ENCODE results near the gene GNAS.
"Not testable (repeated sequence)": the region's sequence is repeated elsewhere in the genome, so short reads cannot be mapped to it uniquely, and the experiment has no call there.

Gene GNAS

DNA sequence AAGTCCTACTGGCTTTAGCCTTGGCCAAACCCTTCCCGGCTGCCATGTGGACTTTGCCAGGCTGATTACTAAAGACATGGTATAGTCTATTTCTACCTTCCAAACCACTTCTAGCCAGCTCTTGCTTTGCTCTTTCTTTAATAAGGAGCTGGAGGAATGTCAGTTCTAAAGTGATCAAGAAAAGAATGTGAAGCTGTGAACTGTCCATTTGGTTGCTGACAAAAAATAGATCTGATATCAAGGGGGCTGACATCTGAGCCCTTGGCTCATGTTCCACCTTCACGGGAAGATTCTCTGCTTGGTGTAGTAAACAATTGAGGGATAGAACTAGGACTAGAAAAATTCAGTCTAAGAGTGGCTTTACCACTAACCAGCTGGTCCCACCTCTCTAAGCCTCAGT lies 24.4 kb upstream of the GNAS start:
- Histone ChIP-seq H3K79me2 (ENCODE audit: insufficient read depth, low read depth) (no peaks in the 10 kb centered on the region), H3K36me3 (ENCODE audit: insufficient read depth) (no peaks in the 10 kb centered on the region), H3K4me2 (no peak overlapping the region), H2AFZ (ENCODE audit: low read depth) (no peak overlapping the region), H3K9ac (no peak overlapping the region), H3K27me3 (ENCODE audit: insufficient read depth, low read depth) (no peaks in the 10 kb centered on the region), H4K20me1 (ENCODE audit: insufficient read depth) (no peaks in the 10 kb centered on the region), H3K27ac (no peak overlapping the region), H3K4me3 (IDR thresholded peaks at IDR 0.05; ENCODE audit: insufficient read depth, low read depth, low read length) (no peak overlapping the region), H3K4me1 (ENCODE audit: low read depth, poor library complexity, severe bottlenecking) (peaks cover 22% of the 10 kb centered on the region)
- TF ChIP-seq, protein P1, sequence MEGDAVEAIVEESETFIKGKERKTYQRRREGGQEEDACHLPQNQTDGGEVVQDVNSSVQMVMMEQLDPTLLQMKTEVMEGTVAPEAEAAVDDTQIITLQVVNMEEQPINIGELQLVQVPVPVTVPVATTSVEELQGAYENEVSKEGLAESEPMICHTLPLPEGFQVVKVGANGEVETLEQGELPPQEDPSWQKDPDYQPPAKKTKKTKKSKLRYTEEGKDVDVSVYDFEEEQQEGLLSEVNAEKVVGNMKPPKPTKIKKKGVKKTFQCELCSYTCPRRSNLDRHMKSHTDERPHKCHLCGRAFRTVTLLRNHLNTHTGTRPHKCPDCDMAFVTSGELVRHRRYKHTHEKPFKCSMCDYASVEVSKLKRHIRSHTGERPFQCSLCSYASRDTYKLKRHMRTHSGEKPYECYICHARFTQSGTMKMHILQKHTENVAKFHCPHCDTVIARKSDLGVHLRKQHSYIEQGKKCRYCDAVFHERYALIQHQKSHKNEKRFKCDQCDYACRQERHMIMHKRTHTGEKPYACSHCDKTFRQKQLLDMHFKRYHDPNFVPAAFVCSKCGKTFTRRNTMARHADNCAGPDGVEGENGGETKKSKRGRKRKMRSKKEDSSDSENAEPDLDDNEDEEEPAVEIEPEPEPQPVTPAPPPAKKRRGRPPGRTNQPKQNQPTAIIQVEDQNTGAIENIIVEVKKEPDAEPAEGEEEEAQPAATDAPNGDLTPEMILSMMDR (conservative IDR thresholded peaks at IDR 0.05; ENCODE audit: low read depth, low read length), result no peak

DNA sequence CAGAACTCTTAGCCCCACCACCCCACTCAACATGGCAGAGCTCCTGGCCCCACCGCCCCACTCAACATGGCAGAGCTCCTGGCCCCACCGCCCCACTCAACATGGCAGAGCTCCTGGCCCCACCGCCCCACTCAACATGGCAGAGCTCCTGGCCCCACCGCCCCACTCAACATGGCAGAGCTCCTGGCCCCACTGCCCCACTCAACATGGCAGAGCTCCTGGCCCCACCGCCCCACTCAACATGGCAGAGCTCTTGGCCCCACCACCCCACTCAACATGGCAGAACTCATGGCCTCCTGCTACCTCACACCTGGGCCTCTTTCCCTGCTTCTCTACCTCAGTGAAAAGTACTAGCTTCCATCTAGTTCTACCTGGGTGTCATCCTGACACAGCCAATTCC lies 23.7 kb upstream of the GNAS start:
- not testable (repeated sequence) for H4K20me1 ChIP-seq (ENCODE audit: insufficient read depth); H3K4me3 ChIP-seq (IDR thresholded peaks at IDR 0.05; ENCODE audit: insufficient read depth, low read depth, low read length); H2AFZ ChIP-seq (ENCODE audit: low read depth); H3K27ac ChIP-seq; H3K79me2 ChIP-seq (ENCODE audit: insufficient read depth, low read depth); H3K9ac ChIP-seq; H3K36me3 ChIP-seq (ENCODE audit: insufficient read depth); H3K27me3 ChIP-seq (ENCODE audit: insufficient read depth, low read depth); H3K4me2 ChIP-seq
- peaks cover 24% of the 10 kb centered on the region for H3K4me1 ChIP-seq (ENCODE audit: low read depth, poor library complexity, severe bottlenecking)

DNA sequence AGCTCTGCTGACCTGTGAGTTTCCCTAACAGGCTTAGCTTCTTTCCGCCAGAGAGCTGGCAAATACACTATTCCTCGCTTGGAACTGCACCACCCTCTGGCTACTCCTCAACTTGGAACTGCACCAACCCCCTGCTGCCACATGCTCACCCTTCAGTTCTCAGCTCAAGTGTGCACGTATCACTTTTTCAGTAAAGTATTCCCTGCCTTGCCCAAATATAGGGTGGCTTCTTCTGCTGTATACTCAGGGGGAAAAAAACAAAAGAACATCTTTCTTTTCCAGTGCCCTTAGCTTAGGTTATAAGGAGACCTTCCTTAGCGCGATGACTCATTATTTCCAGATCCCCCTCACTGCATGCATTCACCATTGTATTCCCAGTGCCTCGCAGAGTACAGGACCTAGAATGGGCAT lies 23.0 kb upstream of the GNAS start:
- Histone ChIP-seq H3K79me2 (ENCODE audit: insufficient read depth, low read depth) (no peaks in the 10 kb centered on the region), H3K9ac (no peak overlapping the region), H3K4me3 (IDR thresholded peaks at IDR 0.05; ENCODE audit: insufficient read depth, low read depth, low read length) (no peak overlapping the region), H2AFZ (ENCODE audit: low read depth) (no peak overlapping the region), H4K20me1 (ENCODE audit: insufficient read depth) (no peaks in the 10 kb centered on the region), H3K27ac (no peak overlapping the region), H3K4me1 (ENCODE audit: low read depth, poor library complexity, severe bottlenecking) (peaks cover 24% of the 10 kb centered on the region), H3K36me3 (ENCODE audit: insufficient read depth) (no peaks in the 10 kb centered on the region), H3K27me3 (ENCODE audit: insufficient read depth, low read depth) (no peaks in the 10 kb centered on the region), H3K4me2 (no peak overlapping the region)
- TF ChIP-seq, protein P1 (conservative IDR thresholded peaks at IDR 0.05; ENCODE audit: low read depth, low read length), result no peak

DNA sequence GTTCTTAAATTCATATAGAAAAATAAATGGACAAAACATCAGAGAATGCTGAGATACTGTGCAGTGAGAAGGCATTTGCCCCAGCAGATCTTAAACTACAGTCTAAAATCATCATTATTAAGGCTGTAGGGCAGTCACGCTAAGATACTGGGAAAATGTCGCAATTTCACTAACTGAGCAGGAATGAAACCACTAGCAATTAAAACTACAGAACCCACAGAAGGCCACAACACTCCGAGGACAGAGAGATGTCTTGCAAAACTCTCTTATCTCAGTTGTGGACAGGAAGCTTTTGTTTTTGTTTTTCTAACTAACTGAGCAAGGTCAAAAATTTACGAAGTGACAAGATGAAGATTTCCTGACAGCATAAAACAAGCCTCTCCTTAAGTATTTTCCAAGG lies 20.1 kb upstream of the GNAS start:
- TF ChIP-seq, protein P1 (conservative IDR thresholded peaks at IDR 0.05; ENCODE audit: low read depth, low read length), result no peak

DNA sequence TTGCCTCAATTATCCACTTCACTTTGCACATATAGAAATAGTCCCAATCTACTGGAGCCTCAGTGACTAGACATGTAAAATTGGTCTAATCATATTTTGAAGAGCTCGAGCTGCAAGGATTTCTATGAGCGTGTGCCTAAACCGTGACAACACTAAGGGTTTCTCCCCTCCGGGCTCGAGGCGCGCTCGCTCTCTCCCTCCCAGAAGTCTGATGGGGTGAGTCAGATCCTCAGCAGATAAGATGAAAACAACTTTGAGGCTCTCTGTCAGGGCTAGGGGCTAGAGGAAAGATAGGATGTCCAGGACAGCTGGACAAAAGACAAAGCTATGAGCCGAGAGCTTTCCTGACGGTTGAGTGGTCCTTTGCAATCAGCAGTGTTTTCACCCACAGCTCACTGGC lies 18.6 kb upstream of the GNAS start:
- no peak overlapping the region for H3K4me2 ChIP-seq
- H3K79me2 ChIP-seq (ENCODE audit: insufficient read depth, low read depth), result no peaks in the 10 kb centered on the region
- H3K4me3 ChIP-seq (IDR thresholded peaks at IDR 0.05; ENCODE audit: insufficient read depth, low read depth, low read length), result no peak overlapping the region
- H3K4me1 ChIP-seq (ENCODE audit: low read depth, poor library complexity, severe bottlenecking), result peaks cover 24% of the 10 kb centered on the region
- no peaks in the 10 kb centered on the region for H4K20me1 ChIP-seq (ENCODE audit: insufficient read depth)
- no peak overlapping the region for H3K9ac ChIP-seq
- no peak overlapping the region for H3K27ac ChIP-seq
- H2AFZ ChIP-seq (ENCODE audit: low read depth), result no peak overlapping the region
- no peaks in the 10 kb centered on the region for H3K27me3 ChIP-seq (ENCODE audit: insufficient read depth, low read depth)
- TF ChIP-seq, protein P1 (conservative IDR thresholded peaks at IDR 0.05; ENCODE audit: low read depth, low read length), result no peak
- H3K36me3 ChIP-seq (ENCODE audit: insufficient read depth), result no peaks in the 10 kb centered on the region

More for the DNA sequence above, 20.1 kb upstream of the GNAS start:
- no peak overlapping the region for H2AFZ ChIP-seq (ENCODE audit: low read depth)
- no peaks in the 10 kb centered on the region for H3K36me3 ChIP-seq (ENCODE audit: insufficient read depth)
- no peak overlapping the region for H3K27ac ChIP-seq
- H3K4me1 ChIP-seq (ENCODE audit: low read depth, poor library complexity, severe bottlenecking), result peaks cover 24% of the 10 kb centered on the region
- no peaks in the 10 kb centered on the region for H3K27me3 ChIP-seq (ENCODE audit: insufficient read depth, low read depth)
- no peaks in the 10 kb centered on the region for H3K79me2 ChIP-seq (ENCODE audit: insufficient read depth, low read depth)
- no peak overlapping the region; the same call in 1 of the 2 replicates for H3K4me2 ChIP-seq
- H3K9ac ChIP-seq, result no peak overlapping the region
- H4K20me1 ChIP-seq (ENCODE audit: insufficient read depth), result no peaks in the 10 kb centered on the region
- H3K4me3 ChIP-seq (IDR thresholded peaks at IDR 0.05; ENCODE audit: insufficient read depth, low read depth, low read length), result no peak overlapping the region

Data from KMS-11 (cell line).